ENCODE results near the gene HOXA10. TPM values are rescaled to one million over a fixed set of nuclear protein-coding genes. Genes with fewer than 3 reads are reported as not detected.

HOXA10 gene
- total RNA-seq, 1 experiment from 2014 or later, result not detected

- H4K20me1 ChIP-seq (ENCODE audit: control insufficient read depth, insufficient read depth, insufficient read length), result no peaks in the 10 kb centered on the region
- no peaks in the 10 kb centered on the region for H3K23me2 ChIP-seq (ENCODE audit: insufficient read length, low read depth, low read length, poor library complexity, severe bottlenecking)
- no peak overlapping the region for H2AK5ac ChIP-seq (ENCODE audit: insufficient read length, low read length)
- H2AFZ ChIP-seq (ENCODE audit: low read length), result no peak overlapping the region
- no peak overlapping the region for H3K27ac ChIP-seq (ENCODE audit: insufficient read length, low read depth, low read length)
- H3K4me1 ChIP-seq (ENCODE audit: insufficient read depth, low read length), result no peaks in the 10 kb centered on the region
- H3K79me1 ChIP-seq (ENCODE audit: insufficient read depth, low read depth, low read length, poor library complexity, severe bottlenecking), result no peaks in the 10 kb centered on the region
- H3K9me3 Mint-ChIP-seq, result peaks cover 13 to 19% of the 10 kb centered on the region in 2 experiments
- no peak overlapping the region for H2BK20ac ChIP-seq (ENCODE audit: low read depth, low read length, poor library complexity, severe bottlenecking)
- H3K4me1 Mint-ChIP-seq, result peaks cover 3 to 11% of the 10 kb centered on the region in 2 experiments; a peak in 3 of 4 replicates
- H3K27ac Mint-ChIP-seq, result no peak overlapping the region; a peak in 1 of 7 replicates
- no peak overlapping the region for H3K4ac ChIP-seq (ENCODE audit: low read depth, low read length)
- TF ChIP-seq, protein P1, sequence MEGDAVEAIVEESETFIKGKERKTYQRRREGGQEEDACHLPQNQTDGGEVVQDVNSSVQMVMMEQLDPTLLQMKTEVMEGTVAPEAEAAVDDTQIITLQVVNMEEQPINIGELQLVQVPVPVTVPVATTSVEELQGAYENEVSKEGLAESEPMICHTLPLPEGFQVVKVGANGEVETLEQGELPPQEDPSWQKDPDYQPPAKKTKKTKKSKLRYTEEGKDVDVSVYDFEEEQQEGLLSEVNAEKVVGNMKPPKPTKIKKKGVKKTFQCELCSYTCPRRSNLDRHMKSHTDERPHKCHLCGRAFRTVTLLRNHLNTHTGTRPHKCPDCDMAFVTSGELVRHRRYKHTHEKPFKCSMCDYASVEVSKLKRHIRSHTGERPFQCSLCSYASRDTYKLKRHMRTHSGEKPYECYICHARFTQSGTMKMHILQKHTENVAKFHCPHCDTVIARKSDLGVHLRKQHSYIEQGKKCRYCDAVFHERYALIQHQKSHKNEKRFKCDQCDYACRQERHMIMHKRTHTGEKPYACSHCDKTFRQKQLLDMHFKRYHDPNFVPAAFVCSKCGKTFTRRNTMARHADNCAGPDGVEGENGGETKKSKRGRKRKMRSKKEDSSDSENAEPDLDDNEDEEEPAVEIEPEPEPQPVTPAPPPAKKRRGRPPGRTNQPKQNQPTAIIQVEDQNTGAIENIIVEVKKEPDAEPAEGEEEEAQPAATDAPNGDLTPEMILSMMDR (conservative IDR thresholded peaks at IDR 0.05), result no peak
- no peak overlapping the region for H4K8ac ChIP-seq (replicated peaks; ENCODE audit: insufficient read length, low read depth, low read length)
- H2BK15ac ChIP-seq (ENCODE audit: low read depth, low read length), result no peak overlapping the region
- no peak overlapping the region for H4K5ac ChIP-seq (ENCODE audit: insufficient read length, low read depth, low read length)
- H3K27me3 Mint-ChIP-seq (ENCODE audit: low read depth), result peaks cover 98% of the 10 kb centered on the region
- H3K4me3 Mint-ChIP-seq, result no peak overlapping the region
- H3T11ph ChIP-seq (ENCODE audit: low read length), result no peak overlapping the region
- peaks cover 0 to 6% (median 0%) of the 10 kb centered on the region in 3 experiments; a peak in 3 of 7 replicates for H3K36me3 Mint-ChIP-seq (ENCODE audit: insufficient read depth in 1 of 3, low read depth in 3 of 3)
- no peaks in the 10 kb centered on the region for H3K9me3 ChIP-seq (ENCODE audit: control insufficient read depth, low read depth, low read length)
- H4K91ac ChIP-seq (ENCODE audit: insufficient read length, low read depth, low read length), result no peak overlapping the region
- DNase-seq, result peak; percentile 28
- no peak overlapping the region for H3K4me2 ChIP-seq (ENCODE audit: insufficient read depth, insufficient read length, low read length)
- no peak overlapping the region for H3K18ac ChIP-seq (ENCODE audit: insufficient read length, low read depth, low read length)
- peaks cover 97% of the 10 kb centered on the region for H3K27me3 ChIP-seq (ENCODE audit: insufficient read depth, low read length)
- no peak overlapping the region for H2BK12ac ChIP-seq (ENCODE audit: insufficient read length, low read depth, low read length)
- no peak overlapping the region for H3K23ac ChIP-seq (ENCODE audit: insufficient read length, low read depth, low read length)
- no peak overlapping the region for H3K56ac ChIP-seq (ENCODE audit: insufficient read length, low read depth, low read length)
- H3K79me2 ChIP-seq (ENCODE audit: insufficient read depth, low read length), result no peaks in the 10 kb centered on the region
- H3K14ac ChIP-seq (ENCODE audit: insufficient read depth, low read length), result no peak overlapping the region
- no peak overlapping the region for H2BK5ac ChIP-seq (ENCODE audit: insufficient read length, low read length)
- WGBS (ENCODE audit: extremely low coverage, insufficient read length, low lambda C conversion rate), result no CpG with 5 or more reads among the region's 35 CpGs
- no peak overlapping the region for H3K9ac ChIP-seq (ENCODE audit: extremely low read depth, insufficient read length, low read length)
- H2BK120ac ChIP-seq (ENCODE audit: low read depth, low read length, poor library complexity, severe bottlenecking), result no peak overlapping the region
Measured at GRCh38 chr7:27158436-27159265, 15.5 kb downstream of the HOXA10 start.
